SK-N-SH (cell line): ENCODE results near the gene INS. TPM values are rescaled to one million over a fixed set of nuclear protein-coding genes. Genes with fewer than 3 reads are reported as not detected.

Source experiments
- CTCF ChIA-PET: fragments of 300-600, 350-600 bp; formaldehyde crosslinking; extraction: SDS; loops from one replicate; lab custom pipeline; 2021; lab: Yijun Ruan, JAX
- POLR2A ChIA-PET: fragments of 350-600 bp; sonication (Branson Sonifier 250); formaldehyde crosslinking; extraction: SDS; loops from one replicate; lab custom pipeline; 2020; ENCODE audit warnings: antibody characterized with exemption, inconsistent platforms; lab: Yijun Ruan, JAX
- DNase-seq: peaks from one replicate; pipeline ENCODE4 v3.0.0; 2012
- H2AFZ ChIP-seq: fragments of 200-600 bp; sonication (generic); 2 replicates; pipeline ENCODE4 v1.8.1; 2016; ENCODE audit warnings: antibody characterized with exemption, mild to moderate bottlenecking, low read depth
- H3F3A ChIP-seq: fragments of 200-600 bp; sonication (generic); replicated peaks from 2 replicates; pipeline ENCODE3; 2016; ENCODE audit warnings: antibody characterized with exemption, mild to moderate bottlenecking; ENCODE audit not compliant: insufficient read depth
- H3K27ac ChIP-seq, 2 experiments: fragments of 200-500 bp in 1 of 2; fragments of 200-600 bp in 1 of 2; sonication (Bioruptor generic) in 1 of 2; sonication (generic), shearing (Covaris generic) in 1 of 2; 2 replicates each; pipeline versions ENCODE4 v1.5.1 to v1.6.1; 2014 to 2016; ENCODE audit warnings: low read depth in 2 of 2, inconsistent platforms in 1 of 2, low read length in 1 of 2, mild to moderate bottlenecking in 1 of 2, mixed read lengths in 1 of 2
- H3K27me3 ChIP-seq: fragments of 200-600 bp; sonication (generic), shearing (Covaris generic); 2 replicates; pipeline ENCODE4 v1.6.1; 2016; ENCODE audit warnings: mixed run types; ENCODE audit not compliant: insufficient read depth
- H3K36me3 ChIP-seq, 2 experiments: fragments of 200-500 bp in 1 of 2; fragments of 200-600 bp in 1 of 2; sonication (Bioruptor generic) in 1 of 2; sonication (generic) in 1 of 2; replicated peaks in 1 of 2; 2 replicates each; pipeline versions ENCODE3 to v1.5.1; 2014 to 2016; ENCODE audit warnings: low read length in 1 of 2, mild to moderate bottlenecking in 1 of 2; ENCODE audit not compliant: insufficient read depth in 2 of 2, control insufficient read depth in 1 of 2
- H3K4me1 ChIP-seq, 2 experiments: fragments of 200-500 bp in 1 of 2; fragments of 200-600 bp in 1 of 2; sonication (Bioruptor generic) in 1 of 2; sonication (generic), shearing (Covaris generic) in 1 of 2; 2 replicates each; pipeline versions ENCODE4 v1.5.1 to v1.6.1; 2014 to 2016; ENCODE audit warnings: low read depth in 1 of 2, low read length in 1 of 2, mixed run types in 1 of 2; ENCODE audit not compliant: insufficient read depth in 2 of 2, control insufficient read depth in 1 of 2
- H3K4me2 ChIP-seq: fragments of 200-600 bp; sonication (generic), shearing (Covaris generic); 2 replicates; pipeline ENCODE4 v1.6.1; 2017; ENCODE audit warnings: mixed run types
- H3K4me3 ChIP-seq, 2 experiments: fragments of 200-500 bp in 1 of 2; fragments of 200-600 bp in 1 of 2; sonication (Bioruptor generic) in 1 of 2; sonication (generic), shearing (Covaris generic) in 1 of 2; 2 replicates each; pipeline versions ENCODE4 v1.5.1 to v1.8.1; 2014 to 2016; ENCODE audit warnings: low read depth in 2 of 2, inconsistent platforms in 1 of 2, low read length in 1 of 2, mild to moderate bottlenecking in 1 of 2, mixed read lengths in 1 of 2, moderate library complexity in 1 of 2
- H3K79me2 ChIP-seq: fragments of 200-600 bp; sonication (generic); 2 replicates; pipeline ENCODE4 v1.8.1; 2017; ENCODE audit warnings: mild to moderate bottlenecking; ENCODE audit not compliant: insufficient read depth
- H3K9ac ChIP-seq: fragments of 200-600 bp; sonication (generic); 2 replicates; pipeline ENCODE4 v1.6.1; 2017; ENCODE audit warnings: mixed run types
- H3K9me2 ChIP-seq: fragments of 200-600 bp; sonication (generic); 2 replicates; pipeline ENCODE4 v1.6.1; 2017; ENCODE audit warnings: mixed run types
- H3K9me3 ChIP-seq: fragments of 200-600 bp; sonication (generic); 2 replicates; pipeline ENCODE4 v1.6.1; 2017; ENCODE audit warnings: mixed run types, mild to moderate bottlenecking, moderate library complexity
- H4K20me1 ChIP-seq: fragments of 200-600 bp; sonication (generic); 2 replicates; pipeline ENCODE4 v1.6.1; 2017; ENCODE audit warnings: mild to moderate bottlenecking, mixed run types; ENCODE audit not compliant: insufficient read depth
- CHD2 ChIP-seq: fragments of 150-350 bp; IDR thresholded peaks from 2 replicates; pipeline ENCODE4 v1.6.1; 2018; ENCODE audit warnings: low read length; ENCODE audit not compliant: partially characterized antibody
- ELF1 ChIP-seq: IDR thresholded peaks from 2 replicates; pipeline ENCODE4 v1.4.0; 2012
- EZH2phosphoT487 ChIP-seq: fragments of 200-600 bp; sonication (generic); IDR thresholded peaks from 2 replicates; pipeline ENCODE4 v1.6.1; 2017; ENCODE audit warnings: low read depth, mixed run types, mild to moderate bottlenecking, antibody characterized with exemption, moderate library complexity, borderline replicate concordance
- FOSL2 ChIP-seq: IDR thresholded peaks from 2 replicates; pipeline ENCODE4 v1.4.0; 2012; ENCODE audit warnings: low read depth, mild to moderate bottlenecking, moderate library complexity, borderline replicate concordance
- FOXJ3 ChIP-seq: sonication (generic); formaldehyde crosslinking; IDR thresholded peaks from 2 replicates; pipeline ENCODE4 v1.5.1; 2020; ENCODE audit warnings: mild to moderate bottlenecking, missing genetic modification reagents
- FOXM1 ChIP-seq: IDR thresholded peaks from 2 replicates; pipeline ENCODE4 v1.4.0; 2012; ENCODE audit warnings: low read depth, mild to moderate bottlenecking
- GABPA ChIP-seq: IDR thresholded peaks from 2 replicates; pipeline ENCODE4 v1.4.0; 2012; ENCODE audit warnings: low read depth, mild to moderate bottlenecking
- JUND ChIP-seq: IDR thresholded peaks from 2 replicates; pipeline ENCODE4 v1.4.0; 2012
- MXI1 ChIP-seq: IDR thresholded peaks from 2 replicates; pipeline ENCODE4 v1.6.1; 2012; ENCODE audit warnings: mild to moderate bottlenecking, low read depth, low read length, improper control_type of control experiment
- NFIC ChIP-seq: IDR thresholded peaks from 2 replicates; pipeline ENCODE4 v1.4.0; 2012; ENCODE audit warnings: borderline replicate concordance
- NRF1 ChIP-seq: IDR thresholded peaks from 2 replicates; pipeline ENCODE4 v1.6.1; 2012; ENCODE audit warnings: low read depth, mild to moderate bottlenecking, low read length
- RCOR1 ChIP-seq: fragments of 150-350 bp; IDR thresholded peaks from 2 replicates; pipeline ENCODE4 v1.6.1; 2017; ENCODE audit warnings: antibody characterized with exemption, low read length
- RFX5 ChIP-seq: IDR thresholded peaks from 2 replicates; pipeline ENCODE4 v1.6.1; 2012; ENCODE audit warnings: mild to moderate bottlenecking, improper control_type of control experiment, low read length
- RXRA ChIP-seq: IDR thresholded peaks from 2 replicates; pipeline ENCODE4 v1.4.0; 2012; ENCODE audit warnings: low read depth, mild to moderate bottlenecking, borderline replicate concordance
- TCF12 ChIP-seq: IDR thresholded peaks from 2 replicates; pipeline ENCODE4 v1.4.0; 2012
- YY1 ChIP-seq: IDR thresholded peaks from 2 replicates; pipeline ENCODE4 v1.4.0; 2012; ENCODE audit warnings: low read depth, mild to moderate bottlenecking
- whole genome bisulfite sequencing: methylation state at CpG from one replicate; pipeline ENCODE4 v1.1.6; 2017; ENCODE audit warnings: low lambda C conversion rate; 5-methylcytosine and 5-hydroxymethylcytosine counted together
- polyA plus RNA-seq, 3 experiments: library from polyadenylated mRNA; depleted of rRNA; stranded (reverse); fragments of >200 nt; gene quantifications; 2 replicates each; pipeline ENCODE4 v1.2.3, GENCODE V29; 2012
- TF ChIP-seq, protein P1 (sequence below): IDR thresholded peaks from 2 replicates; pipeline ENCODE4 v1.4.0; 2012; ENCODE audit warnings: low read depth, borderline replicate concordance
- TF ChIP-seq, protein P2 (sequence below): fragments of 150-350 bp; IDR thresholded peaks from 2 replicates; pipeline ENCODE4 v1.6.1; 2017; ENCODE audit warnings: antibody characterized with exemption, low read length, low read depth, borderline replicate concordance
- TF ChIP-seq, protein P3 (sequence below): IDR thresholded peaks from 2 replicates; pipeline ENCODE4 v1.4.0; 2012; ENCODE audit warnings: low read depth
- TF ChIP-seq, protein P4 (sequence below): IDR thresholded peaks from 2 replicates; pipeline ENCODE4 v1.4.0; 2012; ENCODE audit warnings: low read depth, borderline replicate concordance
- TF ChIP-seq, protein P5 (sequence below): fragments of 200-600 bp; sonication (generic); IDR thresholded peaks from 2 replicates; pipeline ENCODE4 v1.6.1; 2017; ENCODE audit warnings: antibody characterized with exemption, mild to moderate bottlenecking, moderate library complexity

INS gene
- polyA plus RNA-seq, 1 of the 3 experiments (the other 2 are of a cell fraction), result not detected

DNA sequence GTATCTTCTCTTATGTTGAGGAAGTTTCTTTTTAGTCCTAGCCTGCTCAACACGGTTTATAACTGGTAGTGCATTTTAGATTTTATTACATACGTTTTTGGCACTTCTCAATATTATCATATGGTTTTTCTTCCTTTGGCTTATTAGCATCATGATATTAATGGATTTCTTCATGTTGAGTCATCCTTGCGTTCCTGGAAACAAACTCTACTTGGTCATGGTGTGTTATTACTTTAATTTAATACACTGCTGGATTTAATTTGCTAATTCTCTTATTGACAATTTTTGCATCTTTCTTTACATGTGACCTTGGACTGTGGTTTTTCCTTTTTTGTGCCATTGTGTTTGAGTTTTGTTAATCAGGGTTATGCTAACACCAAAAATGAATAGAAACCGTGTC, 42.3 kb downstream of the INS start:
- CTCF ChIA-PET, result no interaction called here
- H4K20me1 ChIP-seq, result no peaks in the 10 kb centered on the region
- H3K4me3 ChIP-seq, result no peak overlapping the region
- POLR2A ChIA-PET, result no interaction called here
- H3K27ac ChIP-seq, result no peak overlapping the region
- H3K9ac ChIP-seq, result no peak overlapping the region
- no peak overlapping the region for H2AFZ ChIP-seq
- 22% methylated on average over 4 of the region's 4 CpGs for WGBS
- H3K36me3 ChIP-seq, result no peaks in the 10 kb centered on the region
- H3K79me2 ChIP-seq, result no peaks in the 10 kb centered on the region
- H3F3A ChIP-seq, result no peaks in the 10 kb centered on the region
- DNase-seq, result no peak
- H3K4me1 ChIP-seq, result peaks cover 0 to 11% of the 10 kb centered on the region in 2 experiments; a peak in 1 of 4 replicates
- H3K9me2 ChIP-seq, result no peaks in the 10 kb centered on the region
- TF ChIP-seq, protein P1, sequence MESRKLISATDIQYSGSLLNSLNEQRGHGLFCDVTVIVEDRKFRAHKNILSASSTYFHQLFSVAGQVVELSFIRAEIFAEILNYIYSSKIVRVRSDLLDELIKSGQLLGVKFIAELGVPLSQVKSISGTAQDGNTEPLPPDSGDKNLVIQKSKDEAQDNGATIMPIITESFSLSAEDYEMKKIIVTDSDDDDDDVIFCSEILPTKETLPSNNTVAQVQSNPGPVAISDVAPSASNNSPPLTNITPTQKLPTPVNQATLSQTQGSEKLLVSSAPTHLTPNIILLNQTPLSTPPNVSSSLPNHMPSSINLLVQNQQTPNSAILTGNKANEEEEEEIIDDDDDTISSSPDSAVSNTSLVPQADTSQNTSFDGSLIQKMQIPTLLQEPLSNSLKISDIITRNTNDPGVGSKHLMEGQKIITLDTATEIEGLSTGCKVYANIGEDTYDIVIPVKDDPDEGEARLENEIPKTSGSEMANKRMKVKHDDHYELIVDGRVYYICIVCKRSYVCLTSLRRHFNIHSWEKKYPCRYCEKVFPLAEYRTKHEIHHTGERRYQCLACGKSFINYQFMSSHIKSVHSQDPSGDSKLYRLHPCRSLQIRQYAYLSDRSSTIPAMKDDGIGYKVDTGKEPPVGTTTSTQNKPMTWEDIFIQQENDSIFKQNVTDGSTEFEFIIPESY, result no peak
- no peak for TF ChIP-seq NRF1
- no peak for TF ChIP-seq GABPA
- no peak for TF ChIP-seq CHD2
- TF ChIP-seq ELF1, result no peak
- TF ChIP-seq, protein P2, sequence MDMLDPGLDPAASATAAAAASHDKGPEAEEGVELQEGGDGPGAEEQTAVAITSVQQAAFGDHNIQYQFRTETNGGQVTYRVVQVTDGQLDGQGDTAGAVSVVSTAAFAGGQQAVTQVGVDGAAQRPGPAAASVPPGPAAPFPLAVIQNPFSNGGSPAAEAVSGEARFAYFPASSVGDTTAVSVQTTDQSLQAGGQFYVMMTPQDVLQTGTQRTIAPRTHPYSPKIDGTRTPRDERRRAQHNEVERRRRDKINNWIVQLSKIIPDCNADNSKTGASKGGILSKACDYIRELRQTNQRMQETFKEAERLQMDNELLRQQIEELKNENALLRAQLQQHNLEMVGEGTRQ, result no peak
- no peak for TF ChIP-seq FOXJ3 (CRISPR knock-in tag)
- TF ChIP-seq EZH2phosphoT487, result no peak
- TF ChIP-seq, protein P3, sequence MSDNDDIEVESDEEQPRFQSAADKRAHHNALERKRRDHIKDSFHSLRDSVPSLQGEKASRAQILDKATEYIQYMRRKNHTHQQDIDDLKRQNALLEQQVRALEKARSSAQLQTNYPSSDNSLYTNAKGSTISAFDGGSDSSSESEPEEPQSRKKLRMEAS, result no peak
- no peak for TF ChIP-seq RFX5
- no peak for TF ChIP-seq RCOR1
- TF ChIP-seq JUND, result no peak
- TF ChIP-seq, protein P4, sequence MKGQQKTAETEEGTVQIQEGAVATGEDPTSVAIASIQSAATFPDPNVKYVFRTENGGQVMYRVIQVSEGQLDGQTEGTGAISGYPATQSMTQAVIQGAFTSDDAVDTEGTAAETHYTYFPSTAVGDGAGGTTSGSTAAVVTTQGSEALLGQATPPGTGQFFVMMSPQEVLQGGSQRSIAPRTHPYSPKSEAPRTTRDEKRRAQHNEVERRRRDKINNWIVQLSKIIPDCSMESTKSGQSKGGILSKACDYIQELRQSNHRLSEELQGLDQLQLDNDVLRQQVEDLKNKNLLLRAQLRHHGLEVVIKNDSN, result no peak
- no peak for TF ChIP-seq FOSL2
- TF ChIP-seq, all 33 proteins: peak for 0
- H3K4me2 ChIP-seq, result no peak overlapping the region
- no peaks in the 10 kb centered on the region for H3K27me3 ChIP-seq
- H3K9me3 ChIP-seq, result no peaks in the 10 kb centered on the region

DNA sequence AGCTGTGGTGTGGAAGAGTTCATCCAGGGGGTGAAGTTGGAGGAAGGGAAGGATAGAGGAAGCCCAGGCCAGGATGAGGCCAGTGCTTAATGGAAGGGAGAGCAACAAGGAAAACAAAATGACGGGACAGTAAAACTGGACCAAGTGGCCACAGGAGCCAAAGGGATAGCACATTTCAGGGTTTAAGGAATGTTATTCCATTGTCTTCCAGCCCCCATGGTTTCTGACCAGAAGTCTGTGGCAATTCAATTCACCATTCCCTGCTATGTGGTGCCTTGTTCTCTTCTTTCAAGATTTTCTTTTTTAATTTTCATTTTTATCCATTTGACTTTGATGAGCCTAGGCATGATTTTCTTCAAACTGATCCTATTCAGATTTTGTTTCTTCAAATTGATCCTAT, 44.3 kb downstream of the INS start:
- H3K4me1 ChIP-seq, result peaks cover 0 to 11% of the 10 kb centered on the region in 2 experiments; a peak in 1 of 4 replicates
- H3K9me2 ChIP-seq, result no peaks in the 10 kb centered on the region
- no peak overlapping the region for H3K9ac ChIP-seq
- H3K4me2 ChIP-seq, result no peak overlapping the region
- WGBS, result 29% methylated on average over 1 of the region's 1 CpG
- POLR2A ChIA-PET, result no interaction called here
- H3K4me3 ChIP-seq, result no peak overlapping the region
- no peaks in the 10 kb centered on the region for H3K27me3 ChIP-seq
- CTCF ChIA-PET, result interaction anchor here (1.3 to 1.4 kb wide), 2 partner anchors 80 to 234 kb away, joined by 5 to 6 read pairs; no protein-coding TSS in a partner anchor
- H2AFZ ChIP-seq, result no peak overlapping the region
- no peaks in the 10 kb centered on the region for H3F3A ChIP-seq
- H3K36me3 ChIP-seq, result no peaks in the 10 kb centered on the region
- no peak overlapping the region for H3K27ac ChIP-seq
- no peaks in the 10 kb centered on the region for H4K20me1 ChIP-seq
- no peaks in the 10 kb centered on the region for H3K9me3 ChIP-seq
- no peak for DNase-seq
- H3K79me2 ChIP-seq, result no peaks in the 10 kb centered on the region
- TF ChIP-seq RFX5, result no peak
- no peak for TF ChIP-seq RCOR1
- no peak for TF ChIP-seq GABPA
- TF ChIP-seq YY1, result no peak
- TF ChIP-seq, protein P4, result no peak
- TF ChIP-seq JUND, result no peak
- TF ChIP-seq, protein P3, result no peak
- TF ChIP-seq MXI1, result no peak
- no peak for TF ChIP-seq RXRA
- TF ChIP-seq NFIC, result no peak
- no peak for TF ChIP-seq FOSL2
- no peak for TF ChIP-seq TCF12
- TF ChIP-seq FOXM1, result no peak
- TF ChIP-seq, protein P5, sequence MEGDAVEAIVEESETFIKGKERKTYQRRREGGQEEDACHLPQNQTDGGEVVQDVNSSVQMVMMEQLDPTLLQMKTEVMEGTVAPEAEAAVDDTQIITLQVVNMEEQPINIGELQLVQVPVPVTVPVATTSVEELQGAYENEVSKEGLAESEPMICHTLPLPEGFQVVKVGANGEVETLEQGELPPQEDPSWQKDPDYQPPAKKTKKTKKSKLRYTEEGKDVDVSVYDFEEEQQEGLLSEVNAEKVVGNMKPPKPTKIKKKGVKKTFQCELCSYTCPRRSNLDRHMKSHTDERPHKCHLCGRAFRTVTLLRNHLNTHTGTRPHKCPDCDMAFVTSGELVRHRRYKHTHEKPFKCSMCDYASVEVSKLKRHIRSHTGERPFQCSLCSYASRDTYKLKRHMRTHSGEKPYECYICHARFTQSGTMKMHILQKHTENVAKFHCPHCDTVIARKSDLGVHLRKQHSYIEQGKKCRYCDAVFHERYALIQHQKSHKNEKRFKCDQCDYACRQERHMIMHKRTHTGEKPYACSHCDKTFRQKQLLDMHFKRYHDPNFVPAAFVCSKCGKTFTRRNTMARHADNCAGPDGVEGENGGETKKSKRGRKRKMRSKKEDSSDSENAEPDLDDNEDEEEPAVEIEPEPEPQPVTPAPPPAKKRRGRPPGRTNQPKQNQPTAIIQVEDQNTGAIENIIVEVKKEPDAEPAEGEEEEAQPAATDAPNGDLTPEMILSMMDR, result no peak
